ENCODE data around the gene LRP6. TPM values are rescaled to one million over a fixed set of nuclear protein-coding genes. Genes with fewer than 3 reads are reported as not detected.
A peak's percentile ranks its signal among the peaks of the same experiment; 100 is the strongest.
"Not testable (repeated sequence)": the region's sequence is repeated elsewhere in the genome, so short reads cannot be mapped to it uniquely, and the experiment has no call there.

The LRP6 gene
- total and polyA plus RNA-seq, 2 of the 13 experiments (the other 11 are each of a cell fraction or from before 2014, with no cell fraction given) = 33.8 to 42.0 TPM

GRCh38 chr12:12147111-12147510, 119.7 kb downstream of the LRP6 start (continued):
- TF ChIP-seq, protein P1, sequence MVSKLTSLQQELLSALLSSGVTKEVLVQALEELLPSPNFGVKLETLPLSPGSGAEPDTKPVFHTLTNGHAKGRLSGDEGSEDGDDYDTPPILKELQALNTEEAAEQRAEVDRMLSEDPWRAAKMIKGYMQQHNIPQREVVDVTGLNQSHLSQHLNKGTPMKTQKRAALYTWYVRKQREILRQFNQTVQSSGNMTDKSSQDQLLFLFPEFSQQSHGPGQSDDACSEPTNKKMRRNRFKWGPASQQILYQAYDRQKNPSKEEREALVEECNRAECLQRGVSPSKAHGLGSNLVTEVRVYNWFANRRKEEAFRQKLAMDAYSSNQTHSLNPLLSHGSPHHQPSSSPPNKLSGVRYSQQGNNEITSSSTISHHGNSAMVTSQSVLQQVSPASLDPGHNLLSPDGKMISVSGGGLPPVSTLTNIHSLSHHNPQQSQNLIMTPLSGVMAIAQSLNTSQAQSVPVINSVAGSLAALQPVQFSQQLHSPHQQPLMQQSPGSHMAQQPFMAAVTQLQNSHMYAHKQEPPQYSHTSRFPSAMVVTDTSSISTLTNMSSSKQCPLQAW (CRISPR knock-in tag; IDR thresholded peaks at IDR 0.05) = no peak

DNA sequence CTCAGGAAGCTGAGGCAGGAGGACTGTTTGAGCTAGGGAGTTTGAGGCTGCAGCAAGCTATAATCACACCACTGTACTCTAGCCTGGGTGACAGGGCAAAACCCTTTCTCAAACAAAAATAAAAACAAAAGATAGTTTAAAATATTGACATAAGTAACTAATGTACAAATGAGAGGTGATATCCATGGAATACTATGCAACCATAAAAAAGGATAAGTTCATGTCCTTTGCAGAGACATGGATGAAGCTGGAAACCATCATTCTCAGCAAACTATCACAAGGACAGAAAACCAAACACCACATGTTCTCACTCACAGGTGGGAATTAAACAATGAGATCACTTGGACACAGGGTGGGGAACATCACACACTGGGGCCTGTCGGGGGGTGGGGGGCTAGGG, 122.3 kb downstream of the LRP6 start:
- ATAC-seq; POLR2A ChIA-PET; CTCF ChIA-PET (ENCODE audit: low intra/inter-chr PET ratio, low total read pairs); H2AFZ ChIP-seq (ENCODE audit: low read length); FAIRE-seq; H4K20me1 ChIP-seq (ENCODE audit: insufficient read depth, low read length); DNase-seq (ENCODE audit: low spot score); BruUV-seq (replicated peaks); H3K4me2 ChIP-seq (ENCODE audit: low read depth, low read length); H3K27me3 ChIP-seq (ENCODE audit: control insufficient read depth in 1 of 2, insufficient read depth in 2 of 2, low read length in 2 of 2); H3K9me3 ChIP-seq (ENCODE audit: low read length); H3K4me1 ChIP-seq (ENCODE audit: insufficient read depth, low read length); H3K79me2 ChIP-seq (ENCODE audit: insufficient read depth, low read length); H3K27ac ChIP-seq (ENCODE audit: extremely low read length, insufficient read depth, low read length); H3K4me3 ChIP-seq (replicated peaks in 1 of 3; ENCODE audit: insufficient read depth in 1 of 3, low read depth in 2 of 3, low read length in 3 of 3); H3K9ac ChIP-seq (ENCODE audit: insufficient read depth, low read depth, low read length); intact Hi-C loops (cut with micrococcal nuclease; ENCODE audit: unreplicated experiment); in situ Hi-C loops (cut with HindIII; ENCODE audit: extremely low pct_ligation_motif_present, low pct_unique_long_range_greater_than_20kb): not testable (repeated sequence)
- peaks cover 9 to 45% of the 10 kb centered on the region in 2 experiments; a peak in 4 of 5 replicates for H3K36me3 ChIP-seq (replicated peaks in 1 of 2; ENCODE audit: control insufficient read depth in 1 of 2, insufficient read depth in 2 of 2, low read length in 2 of 2)
- WGBS (ENCODE audit: low lambda C conversion rate) = 100% methylated on average over 1 of the region's 1 CpG

DNA sequence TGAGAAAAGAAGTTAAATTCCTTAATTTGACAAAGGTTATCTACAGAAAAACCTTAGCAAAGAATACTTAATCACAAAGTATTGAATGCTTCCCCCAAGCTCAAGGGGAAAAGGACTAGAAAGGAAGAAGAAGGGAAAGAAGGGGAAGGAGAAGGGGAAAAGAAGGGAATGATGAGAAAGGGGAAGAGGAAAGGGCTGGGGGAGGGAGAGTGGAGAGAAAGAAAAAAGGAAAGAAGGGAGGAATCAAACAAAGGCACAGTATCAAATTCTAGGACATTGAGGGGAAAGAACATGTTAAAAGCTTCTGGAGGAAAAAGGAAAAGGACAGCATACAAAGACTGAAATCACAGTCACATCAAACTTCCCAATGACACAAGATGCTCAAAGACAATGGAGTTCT, 125.8 kb downstream of the LRP6 start:
- ATAC-seq = no peak
- DNase-seq (ENCODE audit: low spot score) = no peak
- CTCF ChIA-PET (ENCODE audit: low intra/inter-chr PET ratio, low total read pairs) = no interaction called here
- Histone ChIP-seq H3K79me2 (ENCODE audit: insufficient read depth, low read length) (no peaks in the 10 kb centered on the region), H3K9ac (ENCODE audit: insufficient read depth, low read depth, low read length) (no peak overlapping the region), H3K4me1 (ENCODE audit: insufficient read depth, low read length) (peaks cover 9% of the 10 kb centered on the region; the same call in 1 of the 2 replicates), H3K27me3 (ENCODE audit: control insufficient read depth in 1 of 2, insufficient read depth in 2 of 2, low read length in 2 of 2) (no peaks in the 10 kb centered on the region), H3K36me3 (replicated peaks in 1 of 2; ENCODE audit: control insufficient read depth in 1 of 2, insufficient read depth in 2 of 2, low read length in 2 of 2) (peaks cover 5 to 43% of the 10 kb centered on the region in 2 experiments), H3K9me3 (ENCODE audit: low read length) (no peaks in the 10 kb centered on the region), H3K4me3 (replicated peaks in 1 of 3; ENCODE audit: insufficient read depth in 1 of 3, low read depth in 2 of 3, low read length in 3 of 3) (no peak overlapping the region), H3K27ac (ENCODE audit: extremely low read length, insufficient read depth, low read length) (no peak overlapping the region), H2AFZ (ENCODE audit: low read length) (no peak overlapping the region), H3K4me2 (ENCODE audit: low read depth, low read length) (no peak overlapping the region), H4K20me1 (ENCODE audit: insufficient read depth, low read length) (no peaks in the 10 kb centered on the region)
- no TSS peak for BruUV-seq (replicated peaks)
- FAIRE-seq = no peak
- in situ Hi-C loops (cut with HindIII; ENCODE audit: extremely low pct_ligation_motif_present, low pct_unique_long_range_greater_than_20kb) = no loop called here
- POLR2A ChIA-PET = no interaction called here
- TF ChIP-seq BATF2 (CRISPR knock-in tag; IDR thresholded peaks at IDR 0.05) (no peak), ZBTB20 (CRISPR knock-in tag; IDR thresholded peaks at IDR 0.05; ENCODE audit: borderline replicate concordance, low read depth) (no peak), HNRNPK (IDR thresholded peaks at IDR 0.05; ENCODE audit: low read depth, low read length, poor library complexity, severe bottlenecking) (peak; percentile 51), PTBP1 (IDR thresholded peaks at IDR 0.05; ENCODE audit: low read depth, low read length, poor library complexity, severe bottlenecking) (no peak), PRPF4 (IDR thresholded peaks at IDR 0.05; ENCODE audit: low read depth, low read length, poor library complexity, severe bottlenecking) (no peak), ZNF775 (CRISPR knock-in tag; IDR thresholded peaks at IDR 0.05; ENCODE audit: borderline replicate concordance) (no peak)
- intact Hi-C loops (cut with micrococcal nuclease; ENCODE audit: unreplicated experiment) = no loop called here

Data from HepG2 (cell line).